Testis (tissue), 2 donors: ENCODE results near the gene CNNM3.

Experiments
- POLR2A ChIP-seq: fragments of 450-650 bp; IDR thresholded peaks from one replicate; pipeline ENCODE4 v1.6.1; 2017; ENCODE audit warnings: antibody characterized with exemption, mild to moderate bottlenecking, moderate library complexity
- TF ChIP-seq, protein P1 (sequence below), 3 experiments: fragments of 450-650 bp in 2 of 3; fragments of 200-600 bp in 1 of 3; sonication (generic) in 1 of 3; IDR thresholded peaks; one replicate each; pipeline ENCODE4 v1.5.1; 2016 to 2019; ENCODE audit warnings: antibody characterized with exemption in 3 of 3, mild to moderate bottlenecking in 2 of 3, moderate library complexity in 1 of 3

DNA sequence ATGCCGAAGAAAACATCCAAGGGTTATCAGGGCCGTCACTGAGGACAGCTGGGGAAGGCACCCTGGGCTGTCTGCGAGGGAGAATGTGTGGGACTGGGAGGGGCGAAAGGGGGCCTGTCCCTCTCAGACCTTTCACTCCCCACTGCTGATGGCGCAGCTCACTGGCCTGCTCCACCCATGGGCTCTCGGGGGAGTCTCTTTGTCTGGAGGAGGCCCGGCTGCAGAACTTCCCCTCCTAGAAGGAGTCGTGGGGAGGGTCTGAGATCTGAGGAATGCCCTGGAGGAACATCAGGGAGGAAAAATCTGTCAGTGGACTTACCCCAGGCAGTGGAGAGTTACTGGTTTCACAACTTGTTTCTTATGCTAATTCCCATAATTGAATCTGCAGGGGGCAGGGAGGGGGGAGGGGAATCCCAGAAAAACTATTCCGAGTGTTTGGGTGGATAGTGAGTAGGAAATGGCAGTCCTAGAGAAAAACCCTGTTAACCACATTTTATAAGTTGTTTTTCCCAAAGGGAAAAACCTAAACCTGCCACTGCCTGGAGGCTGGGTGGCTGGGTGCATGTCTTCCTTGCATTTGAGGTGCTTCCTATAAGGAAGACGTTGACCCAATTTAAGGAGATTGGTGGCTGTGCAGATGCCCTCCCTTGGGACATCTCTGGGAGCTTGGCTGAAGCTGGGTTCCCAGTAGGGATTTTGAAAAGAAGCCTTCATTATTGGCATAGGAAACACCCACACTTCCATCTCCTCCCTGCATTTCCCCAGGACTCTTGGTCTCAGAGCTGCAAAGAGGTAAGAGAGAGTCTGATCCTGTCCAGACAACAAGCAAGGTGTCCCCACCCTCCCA lies 65.5 kb downstream of the CNNM3 start:
- TF ChIP-seq, protein P1, sequence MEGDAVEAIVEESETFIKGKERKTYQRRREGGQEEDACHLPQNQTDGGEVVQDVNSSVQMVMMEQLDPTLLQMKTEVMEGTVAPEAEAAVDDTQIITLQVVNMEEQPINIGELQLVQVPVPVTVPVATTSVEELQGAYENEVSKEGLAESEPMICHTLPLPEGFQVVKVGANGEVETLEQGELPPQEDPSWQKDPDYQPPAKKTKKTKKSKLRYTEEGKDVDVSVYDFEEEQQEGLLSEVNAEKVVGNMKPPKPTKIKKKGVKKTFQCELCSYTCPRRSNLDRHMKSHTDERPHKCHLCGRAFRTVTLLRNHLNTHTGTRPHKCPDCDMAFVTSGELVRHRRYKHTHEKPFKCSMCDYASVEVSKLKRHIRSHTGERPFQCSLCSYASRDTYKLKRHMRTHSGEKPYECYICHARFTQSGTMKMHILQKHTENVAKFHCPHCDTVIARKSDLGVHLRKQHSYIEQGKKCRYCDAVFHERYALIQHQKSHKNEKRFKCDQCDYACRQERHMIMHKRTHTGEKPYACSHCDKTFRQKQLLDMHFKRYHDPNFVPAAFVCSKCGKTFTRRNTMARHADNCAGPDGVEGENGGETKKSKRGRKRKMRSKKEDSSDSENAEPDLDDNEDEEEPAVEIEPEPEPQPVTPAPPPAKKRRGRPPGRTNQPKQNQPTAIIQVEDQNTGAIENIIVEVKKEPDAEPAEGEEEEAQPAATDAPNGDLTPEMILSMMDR (IDR thresholded peaks at IDR 0.05), result no peak
- no peak for TF ChIP-seq POLR2A
